ENCODE measurements around the gene SPATA13.

DNA sequence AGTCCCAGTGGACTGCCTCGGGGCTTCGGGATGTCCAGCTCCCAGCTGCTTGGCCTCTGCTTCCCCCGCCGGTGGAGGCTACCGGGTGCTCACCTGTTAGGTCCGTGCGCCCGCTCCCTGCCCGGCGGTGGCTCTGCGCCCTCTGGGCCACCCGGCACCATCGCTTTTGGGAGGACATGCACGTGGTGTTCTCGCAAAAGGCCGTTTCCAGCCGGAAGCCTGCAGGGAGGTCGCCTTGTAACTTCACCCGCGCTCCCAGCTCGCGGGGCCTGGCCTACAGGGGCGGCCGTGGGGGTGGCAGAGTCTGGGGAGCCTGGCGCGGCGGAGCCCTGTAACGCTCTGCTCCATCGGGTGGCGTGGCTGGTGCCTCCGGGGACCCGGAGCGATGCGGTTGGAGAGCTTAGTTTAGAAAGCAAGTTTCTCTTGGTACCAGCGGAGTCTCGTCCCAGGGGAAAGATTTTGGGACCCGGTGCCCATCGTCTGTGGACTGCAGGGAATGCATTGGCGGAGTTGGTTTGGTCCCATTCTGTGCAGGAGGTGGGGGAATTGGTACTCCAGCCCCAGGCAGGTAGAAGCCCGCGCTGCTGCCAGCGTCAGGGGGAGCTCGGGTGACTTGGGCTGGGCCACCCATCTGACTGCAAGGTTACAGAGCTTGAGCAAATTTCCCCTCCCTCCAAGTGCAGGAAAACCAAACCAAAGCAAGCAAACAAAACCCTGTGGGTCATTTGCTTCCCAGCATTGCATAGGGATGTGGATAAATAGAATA, 673 bp downstream of the SPATA13 start:
- TF ChIP-seq, protein P1, sequence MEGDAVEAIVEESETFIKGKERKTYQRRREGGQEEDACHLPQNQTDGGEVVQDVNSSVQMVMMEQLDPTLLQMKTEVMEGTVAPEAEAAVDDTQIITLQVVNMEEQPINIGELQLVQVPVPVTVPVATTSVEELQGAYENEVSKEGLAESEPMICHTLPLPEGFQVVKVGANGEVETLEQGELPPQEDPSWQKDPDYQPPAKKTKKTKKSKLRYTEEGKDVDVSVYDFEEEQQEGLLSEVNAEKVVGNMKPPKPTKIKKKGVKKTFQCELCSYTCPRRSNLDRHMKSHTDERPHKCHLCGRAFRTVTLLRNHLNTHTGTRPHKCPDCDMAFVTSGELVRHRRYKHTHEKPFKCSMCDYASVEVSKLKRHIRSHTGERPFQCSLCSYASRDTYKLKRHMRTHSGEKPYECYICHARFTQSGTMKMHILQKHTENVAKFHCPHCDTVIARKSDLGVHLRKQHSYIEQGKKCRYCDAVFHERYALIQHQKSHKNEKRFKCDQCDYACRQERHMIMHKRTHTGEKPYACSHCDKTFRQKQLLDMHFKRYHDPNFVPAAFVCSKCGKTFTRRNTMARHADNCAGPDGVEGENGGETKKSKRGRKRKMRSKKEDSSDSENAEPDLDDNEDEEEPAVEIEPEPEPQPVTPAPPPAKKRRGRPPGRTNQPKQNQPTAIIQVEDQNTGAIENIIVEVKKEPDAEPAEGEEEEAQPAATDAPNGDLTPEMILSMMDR (IDR thresholded peaks at IDR 0.05) = no peak
- TF ChIP-seq POLR2AphosphoS5 (IDR thresholded peaks at IDR 0.05; ENCODE audit: insufficient read depth in 1 of 2, low read depth in 1 of 2) = no peak

Measured in vagina (tissue), 2 donors.